ENCODE data around the gene GSDME.
"Not testable (repeated sequence)": the region's sequence is repeated elsewhere in the genome, so short reads cannot be mapped to it uniquely, and the experiment has no call there.

Gene GSDME

GRCh38 chr7:24738577-24738976 lies 18.7 kb downstream of the GSDME start:
- no peak for TF ChIP-seq CTCF (IDR thresholded peaks at IDR 0.05; ENCODE audit: extremely low read depth, insufficient read depth, missing control alignments)
- in situ Hi-C loops (cut with MboI; ENCODE audit: low pct_unique_long_range_greater_than_20kb, low sequenced_read_pairs, unreplicated experiment), result no loop called here

GRCh38 chr7:24737281-24737680 lies 20.0 kb downstream of the GSDME start:
- in situ Hi-C loops (cut with MboI; ENCODE audit: low pct_unique_long_range_greater_than_20kb, low sequenced_read_pairs, unreplicated experiment), result no loop called here
- DNase-seq (ENCODE audit: low spot score), result no peak
- no peak for TF ChIP-seq CTCF (IDR thresholded peaks at IDR 0.05; ENCODE audit: extremely low read depth, insufficient read depth, missing control alignments)

More at GRCh38 chr7:24738577-24738976, 18.7 kb downstream of the GSDME start:
- DNase-seq (ENCODE audit: low spot score), result no peak

GRCh38 chr7:24735594-24735993 lies 21.7 kb downstream of the GSDME start:
- DNase-seq (ENCODE audit: low spot score); in situ Hi-C loops (cut with MboI; ENCODE audit: low pct_unique_long_range_greater_than_20kb, low sequenced_read_pairs, unreplicated experiment): not testable (repeated sequence)

GRCh38 chr7:24734306-24734705 lies 23.0 kb downstream of the GSDME start:
- in situ Hi-C loops (cut with MboI; ENCODE audit: low pct_unique_long_range_greater_than_20kb, low sequenced_read_pairs, unreplicated experiment), result no loop called here
- TF ChIP-seq CTCF (IDR thresholded peaks at IDR 0.05; ENCODE audit: extremely low read depth, insufficient read depth, missing control alignments), result no peak
- no peak for DNase-seq (ENCODE audit: low spot score)

GRCh38 chr7:24733414-24734060 lies 23.7 kb downstream of the GSDME start:
- DNase-seq (ENCODE audit: low spot score), result no peak
- TF ChIP-seq CTCF (IDR thresholded peaks at IDR 0.05; ENCODE audit: extremely low read depth, insufficient read depth, missing control alignments), result no peak
- in situ Hi-C loops (cut with MboI; ENCODE audit: low pct_unique_long_range_greater_than_20kb, low sequenced_read_pairs, unreplicated experiment), result no loop called here

GRCh38 chr7:24732646-24733413 lies 24.4 kb downstream of the GSDME start:
- no peak for DNase-seq (ENCODE audit: low spot score)
- TF ChIP-seq CTCF (IDR thresholded peaks at IDR 0.05; ENCODE audit: extremely low read depth, insufficient read depth, missing control alignments), result no peak
- in situ Hi-C loops (cut with MboI; ENCODE audit: low pct_unique_long_range_greater_than_20kb, low sequenced_read_pairs, unreplicated experiment), result no loop called here

- no peak for DNase-seq (ENCODE audit: low spot score)
- TF ChIP-seq CTCF (IDR thresholded peaks at IDR 0.05; ENCODE audit: extremely low read depth, insufficient read depth, missing control alignments), result no peak
- in situ Hi-C loops (cut with MboI; ENCODE audit: low pct_unique_long_range_greater_than_20kb, low sequenced_read_pairs, unreplicated experiment), result no loop called here
Observed at GRCh38 chr7:24731313-24731712, 26.0 kb downstream of the GSDME start.
